ENCODE results near the gene ZDHHC9.

- TF ChIP-seq CTCF (IDR thresholded peaks at IDR 0.05), result no peak
- TF ChIP-seq POLR2A (IDR thresholded peaks at IDR 0.05), result no peak
Measured at GRCh38 chrX:129876771-129877305, 33.2 kb upstream of the ZDHHC9 start.

Measured in Peyer's patch (tissue), 4 donors.